Measurements from ENCODE around the gene IGFBPL1. TPM values are rescaled to one million over a fixed set of nuclear protein-coding genes. Genes with fewer than 3 reads are reported as not detected.

IGFBPL1 gene
- total and polyA plus RNA-seq, 2 of the 13 experiments (the other 11 are each of a cell fraction or from before 2014, with no cell fraction given): 0.24 TPM; not detected in 1

Other genes starting within 250 kb of the IGFBPL1 start
- gene ALDH1B1, start 31.8 kb downstream of the IGFBPL1 start, total RNA-seq (2016; rRNA removed; fragmentation: Illumina TruSeq; extraction: Trizol): 125 and 159 TPM in 2 replicates
- 45.1 and 49.5 TPM in 2 replicates for gene ALDH1B1, start 31.8 kb downstream of the IGFBPL1 start, polyA plus RNA-seq (2011; rRNA removed)
- 4.3 and 5.9 TPM in 2 replicates for gene ANKRD18A, start 196.1 kb upstream of the IGFBPL1 start, total RNA-seq (2016; rRNA removed; fragmentation: Illumina TruSeq; extraction: Trizol)
- 7.6 and 7.7 TPM in 2 replicates for gene ANKRD18A, start 196.1 kb upstream of the IGFBPL1 start, polyA plus RNA-seq (2011; rRNA removed)

All from HepG2 (cell line).